ENCODE results near the gene ADK.

GRCh38 chr10:74262856-74263255, 111.8 kb downstream of the ADK start:
- TF ChIP-seq CTCF (conservative IDR thresholded peaks at IDR 0.05; ENCODE audit: low read depth in 2 of 2) = no peak
- TF ChIP-seq EZH2phosphoT487 (IDR thresholded peaks at IDR 0.05; ENCODE audit: unreplicated experiment) = no peak
- TF ChIP-seq POLR2AphosphoS5 (IDR thresholded peaks at IDR 0.05; ENCODE audit: low read depth) = no peak
- TF ChIP-seq ZNF462 (CRISPR knock-in tag; IDR thresholded peaks at IDR 0.05) = no peak
